ENCODE results near the gene GPC3. TPM values are rescaled to one million over a fixed set of nuclear protein-coding genes. Genes with fewer than 3 reads are reported as not detected.

The GPC3 gene
- polyA plus RNA-seq, 1 experiment, result not detected

DNA sequence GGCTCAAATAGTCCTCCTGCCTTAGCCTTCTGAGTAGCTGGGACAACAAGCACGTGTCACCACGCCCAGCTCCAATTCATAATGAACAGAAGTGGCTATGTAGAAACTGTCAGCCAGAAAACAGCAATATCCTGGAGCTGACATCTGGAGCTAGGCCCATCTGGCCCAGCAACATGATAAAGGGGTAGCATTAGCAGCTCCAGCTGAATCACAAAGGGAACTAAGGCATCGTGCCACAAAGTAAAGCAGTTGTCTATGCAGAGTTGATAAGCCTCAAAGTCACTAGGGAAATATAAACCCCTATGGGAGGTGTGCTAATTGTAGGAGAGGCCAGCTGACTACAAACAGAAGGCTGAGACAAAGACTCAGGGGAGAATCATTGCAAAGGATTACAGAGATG is 299.6 kb downstream of the GPC3 start:
- Histone ChIP-seq H3K4me3 (ENCODE audit: low read depth, low read length) (no peak overlapping the region), H3K27me3 (ENCODE audit: control insufficient read depth, insufficient read depth, low read length) (no peaks in the 10 kb centered on the region), H3K36me3 (ENCODE audit: control insufficient read depth, insufficient read depth, low read length) (no peaks in the 10 kb centered on the region)
- no peak for DNase-seq (ENCODE audit: low read depth)
- TF ChIP-seq, protein P1, sequence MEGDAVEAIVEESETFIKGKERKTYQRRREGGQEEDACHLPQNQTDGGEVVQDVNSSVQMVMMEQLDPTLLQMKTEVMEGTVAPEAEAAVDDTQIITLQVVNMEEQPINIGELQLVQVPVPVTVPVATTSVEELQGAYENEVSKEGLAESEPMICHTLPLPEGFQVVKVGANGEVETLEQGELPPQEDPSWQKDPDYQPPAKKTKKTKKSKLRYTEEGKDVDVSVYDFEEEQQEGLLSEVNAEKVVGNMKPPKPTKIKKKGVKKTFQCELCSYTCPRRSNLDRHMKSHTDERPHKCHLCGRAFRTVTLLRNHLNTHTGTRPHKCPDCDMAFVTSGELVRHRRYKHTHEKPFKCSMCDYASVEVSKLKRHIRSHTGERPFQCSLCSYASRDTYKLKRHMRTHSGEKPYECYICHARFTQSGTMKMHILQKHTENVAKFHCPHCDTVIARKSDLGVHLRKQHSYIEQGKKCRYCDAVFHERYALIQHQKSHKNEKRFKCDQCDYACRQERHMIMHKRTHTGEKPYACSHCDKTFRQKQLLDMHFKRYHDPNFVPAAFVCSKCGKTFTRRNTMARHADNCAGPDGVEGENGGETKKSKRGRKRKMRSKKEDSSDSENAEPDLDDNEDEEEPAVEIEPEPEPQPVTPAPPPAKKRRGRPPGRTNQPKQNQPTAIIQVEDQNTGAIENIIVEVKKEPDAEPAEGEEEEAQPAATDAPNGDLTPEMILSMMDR (IDR thresholded peaks at IDR 0.05; ENCODE audit: insufficient read depth, low read depth, low read length), result no peak
- ChIA-PET CTCF (no interaction called here), POLR2A (no interaction called here)

DNA sequence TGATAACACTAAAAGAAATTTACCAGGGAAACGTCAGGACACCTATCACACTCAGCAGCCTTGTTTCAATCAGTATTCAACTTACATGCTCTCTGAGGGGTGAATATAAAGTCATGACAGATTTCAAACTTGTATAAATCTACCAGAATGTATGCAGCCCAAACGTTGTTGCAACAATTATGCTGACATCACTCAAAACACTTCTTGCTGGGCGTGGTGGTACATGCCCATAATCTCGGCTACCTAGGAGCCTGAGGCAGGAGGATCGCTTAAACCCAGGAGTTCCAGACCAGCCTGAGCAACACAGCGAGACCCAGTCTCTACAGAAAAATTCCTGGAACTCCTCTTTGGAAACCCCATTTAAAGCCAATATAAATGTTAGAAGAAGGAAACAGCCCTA is 303.5 kb downstream of the GPC3 start:
- TF ChIP-seq, protein P1 (IDR thresholded peaks at IDR 0.05; ENCODE audit: insufficient read depth, low read depth, low read length), result no peak
- CTCF ChIA-PET, result no interaction called here
- Histone ChIP-seq H3K4me3 (ENCODE audit: low read depth, low read length) (no peak overlapping the region), H3K27me3 (ENCODE audit: control insufficient read depth, insufficient read depth, low read length) (no peaks in the 10 kb centered on the region), H3K36me3 (ENCODE audit: control insufficient read depth, insufficient read depth, low read length) (no peaks in the 10 kb centered on the region)
- DNase-seq (ENCODE audit: low read depth), result no peak
- POLR2A ChIA-PET, result no interaction called here

DNA sequence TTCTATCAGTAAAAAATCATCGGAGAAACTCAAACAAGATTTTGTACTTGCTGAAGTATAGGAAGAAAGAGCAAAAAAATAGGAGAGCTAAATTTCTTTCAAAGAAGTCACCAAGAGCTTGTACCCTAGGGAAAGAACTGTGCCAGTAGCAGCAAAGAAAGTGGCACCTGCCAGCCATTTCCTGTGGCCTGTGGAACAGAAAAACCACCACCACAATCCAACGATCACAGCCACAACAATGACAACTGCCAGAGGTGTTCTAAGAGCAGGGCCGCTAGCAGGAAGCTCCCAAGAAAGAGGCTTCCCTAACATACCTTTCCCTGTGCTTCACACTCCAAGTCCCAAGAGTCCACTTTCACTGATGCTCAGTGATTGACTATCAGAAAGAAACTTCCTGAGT is 304.0 kb downstream of the GPC3 start:
- ChIA-PET POLR2A (no interaction called here), CTCF (no interaction called here)
- H3K27me3 ChIP-seq (ENCODE audit: control insufficient read depth, insufficient read depth, low read length), result no peaks in the 10 kb centered on the region
- DNase-seq (ENCODE audit: low read depth), result no peak
- no peaks in the 10 kb centered on the region for H3K36me3 ChIP-seq (ENCODE audit: control insufficient read depth, insufficient read depth, low read length)
- TF ChIP-seq, protein P1 (IDR thresholded peaks at IDR 0.05; ENCODE audit: insufficient read depth, low read depth, low read length), result no peak
- no peak overlapping the region for H3K4me3 ChIP-seq (ENCODE audit: low read depth, low read length)

DNA sequence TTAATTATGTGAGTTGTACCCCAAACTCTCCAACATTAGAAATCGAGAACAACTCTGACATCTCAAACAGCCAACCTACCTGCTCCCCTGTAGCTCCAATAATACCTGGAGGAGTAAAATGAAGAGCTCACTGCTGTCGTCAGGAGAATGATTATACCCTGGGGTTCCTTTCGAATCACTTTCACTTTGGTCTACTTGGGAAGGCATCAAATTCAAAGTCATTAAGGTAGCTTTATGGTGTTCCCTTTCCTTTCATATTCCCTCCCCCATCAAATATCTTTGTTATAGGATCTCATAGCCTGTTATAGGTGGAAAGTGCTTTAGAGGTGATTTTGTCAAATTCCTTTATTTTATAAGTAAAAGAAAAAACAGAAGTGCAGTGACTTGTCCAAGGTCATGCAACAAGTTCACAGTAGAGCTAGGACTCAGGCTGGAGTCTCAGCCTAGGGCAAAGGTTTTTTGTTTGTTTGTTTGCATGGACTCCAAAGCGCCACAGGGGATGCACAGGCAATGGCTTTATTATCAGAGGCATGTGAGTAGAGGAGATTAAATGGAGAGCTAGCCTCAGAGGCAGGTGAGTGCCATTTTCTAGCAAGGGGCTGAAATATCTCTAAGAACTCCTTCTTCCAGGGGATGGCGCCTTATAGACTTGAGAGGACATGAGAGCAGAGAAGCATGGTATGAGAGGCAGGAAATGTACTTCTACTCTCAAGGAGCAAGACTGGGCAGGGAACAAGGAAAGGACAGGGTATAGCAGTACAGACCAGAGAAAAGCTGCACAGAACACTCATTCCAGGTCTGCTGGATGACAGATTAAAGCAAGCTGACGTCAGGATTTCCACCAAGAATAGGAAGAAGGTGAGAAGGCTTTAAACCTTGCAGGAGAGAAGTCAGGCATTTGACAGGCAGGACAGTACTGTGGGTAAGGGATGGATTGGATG is 308.0 kb downstream of the GPC3 start:
- ChIA-PET CTCF (no interaction called here), POLR2A (no interaction called here)
- TF ChIP-seq, protein P1 (IDR thresholded peaks at IDR 0.05; ENCODE audit: insufficient read depth, low read depth, low read length), result no peak
- no peak overlapping the region for H3K4me3 ChIP-seq (ENCODE audit: low read depth, low read length)
- no peaks in the 10 kb centered on the region for H3K27me3 ChIP-seq (ENCODE audit: control insufficient read depth, insufficient read depth, low read length)
- no peaks in the 10 kb centered on the region for H3K36me3 ChIP-seq (ENCODE audit: control insufficient read depth, insufficient read depth, low read length)
- no peak for DNase-seq (ENCODE audit: low read depth)

DNA sequence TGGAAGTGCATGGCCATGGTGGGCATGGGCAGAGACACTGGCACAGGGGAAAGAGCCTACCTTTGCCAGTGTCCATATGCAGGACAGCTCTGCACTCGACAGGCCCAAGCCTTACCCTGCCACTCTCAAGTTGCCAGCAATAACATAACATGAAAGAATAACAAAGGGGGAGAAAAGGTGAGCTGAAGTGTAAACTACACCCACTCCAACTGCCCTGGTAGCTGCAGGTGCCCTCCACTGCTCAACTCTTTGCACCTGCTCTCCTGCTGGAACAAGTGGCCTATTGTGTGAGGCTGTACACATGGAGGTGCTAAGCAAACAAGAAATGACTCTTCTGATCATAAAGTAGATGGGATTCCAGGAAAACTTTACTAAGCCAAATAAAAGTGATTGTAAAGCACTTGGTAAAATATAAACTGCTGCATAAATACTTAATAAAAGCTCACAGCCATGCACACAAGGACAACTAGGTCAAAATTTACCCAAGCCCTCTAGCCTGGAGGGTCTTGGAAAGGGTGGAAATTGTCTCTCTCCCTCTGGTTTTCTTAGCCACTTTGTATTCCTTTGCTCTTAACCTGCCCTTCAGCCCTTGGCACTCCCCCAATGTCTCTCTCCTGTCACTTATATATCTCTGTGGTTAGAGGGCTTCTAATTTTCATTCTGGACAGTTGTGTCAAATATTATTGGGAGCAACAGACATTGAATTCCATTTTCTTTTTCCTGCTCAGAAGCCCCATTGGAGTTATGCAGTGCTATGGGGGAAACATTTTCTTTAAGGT is 308.9 kb downstream of the GPC3 start:
- CTCF ChIA-PET, result no interaction called here
- TF ChIP-seq, protein P1 (IDR thresholded peaks at IDR 0.05; ENCODE audit: insufficient read depth, low read depth, low read length), result no peak
- H3K27me3 ChIP-seq (ENCODE audit: control insufficient read depth, insufficient read depth, low read length), result no peaks in the 10 kb centered on the region
- H3K4me3 ChIP-seq (ENCODE audit: low read depth, low read length), result no peak overlapping the region
- no peaks in the 10 kb centered on the region for H3K36me3 ChIP-seq (ENCODE audit: control insufficient read depth, insufficient read depth, low read length)
- POLR2A ChIA-PET, result no interaction called here
- no peak for DNase-seq (ENCODE audit: low read depth)

Measured in BJ (cell line).